Mesenchymal stem cell (in vitro differentiated cells and primary cell): ENCODE results near the gene LILRB5.
"Not testable (repeated sequence)": the region's sequence is repeated elsewhere in the genome, so short reads cannot be mapped to it uniquely, and the experiment has no call there.

ENCODE experiments used
- DNase-seq: peaks from one replicate; pipeline ENCODE4 v3.0.0-alpha.2; 2013
- H2AFZ ChIP-seq: one replicate; pipeline ENCODE4 v1.6.1; 2013; ENCODE audit warnings: low read depth, mild to moderate bottlenecking, control low read depth, inconsistent platforms, low read length, moderate library complexity
- H2AK5ac ChIP-seq: 2 replicates; pipeline ENCODE4 v1.6.1; 2013; ENCODE audit warnings: low read length, moderate library complexity, mild to moderate bottlenecking, inconsistent platforms; ENCODE audit not compliant: severe bottlenecking
- H2BK120ac ChIP-seq: one replicate; pipeline ENCODE4 v1.6.1; 2013; ENCODE audit warnings: low read depth, mild to moderate bottlenecking, inconsistent platforms, low read length, moderate library complexity
- H2BK12ac ChIP-seq, 2 experiments: one replicate each; pipeline ENCODE4 v1.6.1; 2013; ENCODE audit warnings: inconsistent platforms in 2 of 2, low read length in 2 of 2, mild to moderate bottlenecking in 2 of 2, moderate library complexity in 2 of 2, control low read depth in 1 of 2
- H2BK15ac ChIP-seq: one replicate; pipeline ENCODE4 v1.6.1; 2013; ENCODE audit warnings: mild to moderate bottlenecking, low read depth, inconsistent platforms; ENCODE audit not compliant: poor library complexity, severe bottlenecking
- H2BK5ac ChIP-seq: 2 replicates; pipeline ENCODE4 v1.6.1; 2013; ENCODE audit warnings: low read depth, mild to moderate bottlenecking, low read length, control low read depth, inconsistent platforms; ENCODE audit not compliant: poor library complexity, severe bottlenecking
- H3K14ac ChIP-seq, 2 experiments: one replicate each; pipeline ENCODE4 v1.6.1; 2013; ENCODE audit warnings: inconsistent platforms in 2 of 2, low read length in 2 of 2, control low read depth in 1 of 2, mild to moderate bottlenecking in 1 of 2, moderate library complexity in 1 of 2
- H3K18ac ChIP-seq, 2 experiments: one replicate each; pipeline ENCODE4 v1.6.1; 2013; ENCODE audit warnings: inconsistent platforms in 2 of 2, low read length in 2 of 2, control low read depth in 1 of 2, low read depth in 1 of 2, mild to moderate bottlenecking in 1 of 2
- H3K23ac ChIP-seq, 2 experiments: one replicate each; pipeline ENCODE4 v1.6.1; 2013; ENCODE audit warnings: inconsistent platforms in 2 of 2, low read length in 2 of 2, mild to moderate bottlenecking in 2 of 2, moderate library complexity in 2 of 2, control low read depth in 1 of 2
- H3K27ac ChIP-seq: 2 replicates; pipeline ENCODE4 v1.5.1; 2013; ENCODE audit warnings: mild to moderate bottlenecking, moderate library complexity, low read length, control low read depth, inconsistent platforms; ENCODE audit not compliant: poor library complexity, severe bottlenecking
- H3K27me3 ChIP-seq, 2 experiments: 2 replicates each; pipeline versions ENCODE4 v1.6.1 to v1.7.0; 2013; ENCODE audit warnings: low read length in 2 of 2, mild to moderate bottlenecking in 2 of 2, moderate library complexity in 2 of 2, control low read depth in 1 of 2, inconsistent platforms in 1 of 2; ENCODE audit not compliant: control insufficient read depth in 1 of 2, insufficient read depth in 1 of 2
- H3K36me3 ChIP-seq, 2 experiments: 2 replicates each; pipeline versions ENCODE4 v1.6.1 to v1.7.0; 2013; ENCODE audit warnings: low read length in 2 of 2, control low read depth in 1 of 2, inconsistent platforms in 1 of 2, low read depth in 1 of 2, mild to moderate bottlenecking in 1 of 2; ENCODE audit not compliant: insufficient read depth in 2 of 2, control insufficient read depth in 1 of 2
- H3K4ac ChIP-seq, 2 experiments: one replicate each; pipeline ENCODE4 v1.6.1; 2013; ENCODE audit warnings: inconsistent platforms in 2 of 2, low read length in 2 of 2, mild to moderate bottlenecking in 2 of 2, moderate library complexity in 2 of 2, control low read depth in 1 of 2, low read depth in 1 of 2
- H3K4me1 ChIP-seq: 2 replicates; pipeline ENCODE4 v1.6.1; 2013; ENCODE audit warnings: low read depth, low read length, control low read depth; ENCODE audit not compliant: control insufficient read depth, insufficient read depth
- H3K4me2 ChIP-seq: 2 replicates; pipeline ENCODE4 v1.6.1; 2013; ENCODE audit warnings: low read length, mild to moderate bottlenecking, inconsistent platforms; ENCODE audit not compliant: poor library complexity, severe bottlenecking
- H3K4me3 ChIP-seq, 2 experiments: 2 replicates each; pipeline versions ENCODE4 v1.5.1 to v1.7.0; 2013; ENCODE audit warnings: low read length in 2 of 2, mild to moderate bottlenecking in 2 of 2, control low read depth in 1 of 2, low read depth in 1 of 2; ENCODE audit not compliant: insufficient read depth in 1 of 2
- H3K79me1 ChIP-seq: replicated peaks from 2 replicates; pipeline ENCODE4 v1.6.1; 2013; ENCODE audit warnings: mild to moderate bottlenecking, control low read depth, low read length, inconsistent platforms; ENCODE audit not compliant: poor library complexity, severe bottlenecking
- H3K9ac ChIP-seq: 2 replicates; pipeline ENCODE4 v1.7.0; 2013; ENCODE audit warnings: mild to moderate bottlenecking, low read length, moderate library complexity
- H3K9me3 ChIP-seq: 2 replicates; pipeline ENCODE4 v1.7.0; 2013; ENCODE audit warnings: mild to moderate bottlenecking, low read length; ENCODE audit not compliant: control insufficient read depth
- H4K8ac ChIP-seq: one replicate; pipeline ENCODE4 v1.6.1; 2013; ENCODE audit warnings: inconsistent platforms, mild to moderate bottlenecking, low read length, moderate library complexity
- H4K91ac ChIP-seq: one replicate; pipeline ENCODE4 v1.6.1; 2013; ENCODE audit warnings: mild to moderate bottlenecking, low read length, inconsistent platforms
- WGBS: methylation state at CpG from one replicate; pipeline ENCODE4 v1.1.7; 2013; ENCODE audit warnings: mixed read lengths; 5-methylcytosine and 5-hydroxymethylcytosine counted together

Gene LILRB5

GRCh38 chr19:54277111-54277615, 20.1 kb upstream of the LILRB5 start:
- not testable (repeated sequence) for H3K36me3 ChIP-seq, H2AFZ ChIP-seq, H3K4me3 ChIP-seq, H4K91ac ChIP-seq, DNase-seq, H4K8ac ChIP-seq, H3K79me1 ChIP-seq, H2BK5ac ChIP-seq, H2BK120ac ChIP-seq, H3K9ac ChIP-seq, H2AK5ac ChIP-seq, H3K9me3 ChIP-seq, H3K18ac ChIP-seq, H3K4ac ChIP-seq, H3K23ac ChIP-seq, H3K14ac ChIP-seq, H2BK12ac ChIP-seq, H3K27ac ChIP-seq, H3K4me2 ChIP-seq, H2BK15ac ChIP-seq, H3K4me1 ChIP-seq
- peaks cover 0 to 28% of the 10 kb centered on the region in 2 experiments for H3K27me3 ChIP-seq
- 77% methylated on average over 11 of the region's 15 CpGs for WGBS

DNA sequence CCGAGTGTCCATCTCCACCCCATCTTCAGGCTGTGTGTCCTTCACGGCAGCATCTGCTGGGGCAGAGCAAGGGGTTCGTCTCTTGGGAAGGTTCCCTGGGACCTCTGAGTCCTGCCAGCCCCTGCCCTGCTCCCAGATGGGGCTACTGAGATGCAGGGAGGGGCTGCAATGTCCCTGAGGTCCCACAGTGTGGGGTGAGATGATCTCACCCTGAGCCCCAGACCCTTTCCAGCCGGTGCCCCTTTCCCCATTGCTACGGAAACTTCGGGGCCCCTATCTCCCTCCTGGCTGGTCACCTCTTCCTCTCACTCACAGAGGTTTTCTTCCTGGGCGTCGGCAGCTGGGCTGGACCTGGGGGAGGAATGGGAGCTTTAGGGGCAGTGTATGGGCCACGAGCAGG, 18.9 kb upstream of the LILRB5 start:
- Histone ChIP-seq H4K91ac (no peak overlapping the region), H2BK120ac (no peak overlapping the region), H3K18ac (no peak overlapping the region), H2BK15ac (no peak overlapping the region), H2BK12ac (no peak overlapping the region), H3K4me2 (no peak overlapping the region), H3K36me3 (no peaks in the 10 kb centered on the region), H2AK5ac (no peak overlapping the region), H3K4ac (no peak overlapping the region), H3K4me1 (no peaks in the 10 kb centered on the region), H2AFZ (no peak overlapping the region), H4K8ac (no peak overlapping the region), H3K9me3 (no peaks in the 10 kb centered on the region), H3K27me3 (peaks cover 0 to 27% of the 10 kb centered on the region in 2 experiments), H2BK5ac (no peak overlapping the region), H3K23ac (no peak overlapping the region), H3K27ac (no peak overlapping the region), H3K9ac (no peak overlapping the region), H3K14ac (no peak overlapping the region), H3K4me3 (no peak overlapping the region), H3K79me1 (no peaks in the 10 kb centered on the region)
- 49% methylated on average over 3 of the region's 9 CpGs for WGBS
- no peak for DNase-seq

DNA sequence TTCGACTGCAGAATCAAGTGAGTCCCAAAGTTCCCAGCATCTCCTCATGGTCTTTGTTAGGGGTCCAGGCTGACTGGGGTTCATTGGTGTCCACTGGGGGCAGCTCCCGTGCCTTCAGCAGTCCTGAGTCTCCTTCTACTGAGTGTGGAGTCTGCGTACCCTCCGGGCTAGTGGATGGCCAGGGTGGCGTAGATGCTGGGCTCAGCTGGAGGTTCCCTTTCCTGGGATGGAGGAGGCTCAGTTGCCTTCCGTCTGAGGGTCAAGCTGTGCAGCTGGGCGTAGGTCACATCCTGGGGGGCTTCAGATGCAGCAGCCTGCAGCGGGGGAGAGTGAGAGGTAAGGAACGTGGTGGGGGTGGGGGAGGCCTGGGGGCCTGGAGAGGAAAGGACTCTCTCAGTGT, 17.4 kb upstream of the LILRB5 start:
- not testable (repeated sequence) for H2BK12ac ChIP-seq, H3K9ac ChIP-seq
- 65% methylated on average over 8 of the region's 9 CpGs for WGBS

GRCh38 chr19:54273821-54274220, 16.7 kb upstream of the LILRB5 start:
- peaks cover 0 to 17% of the 10 kb centered on the region in 2 experiments for H3K27me3 ChIP-seq
- no peak overlapping the region for H4K91ac ChIP-seq
- no peak overlapping the region for H2AK5ac ChIP-seq
- H3K79me1 ChIP-seq = no peaks in the 10 kb centered on the region
- H2BK12ac ChIP-seq = no peak overlapping the region
- H3K18ac ChIP-seq = no peak overlapping the region
- no peaks in the 10 kb centered on the region for H3K36me3 ChIP-seq
- H3K4me1 ChIP-seq = no peaks in the 10 kb centered on the region
- no peak overlapping the region for H4K8ac ChIP-seq
- H3K9ac ChIP-seq = no peak overlapping the region
- H2AFZ ChIP-seq = no peak overlapping the region
- no peak overlapping the region for H2BK120ac ChIP-seq
- no peak overlapping the region for H3K4ac ChIP-seq
- no peak overlapping the region for H3K14ac ChIP-seq
- H3K4me3 ChIP-seq = no peak overlapping the region
- no peak for DNase-seq
- no peaks in the 10 kb centered on the region for H3K9me3 ChIP-seq
- no peak overlapping the region for H3K27ac ChIP-seq
- no peak overlapping the region for H2BK5ac ChIP-seq
- H2BK15ac ChIP-seq = no peak overlapping the region
- H3K23ac ChIP-seq = no peak overlapping the region
- H3K4me2 ChIP-seq = no peak overlapping the region
- 77% methylated on average over 2 of the region's 3 CpGs for WGBS

More for the DNA sequence above, 17.4 kb upstream of the LILRB5 start:
- not testable (repeated sequence) for H2BK120ac ChIP-seq, H4K91ac ChIP-seq, H3K4me1 ChIP-seq, H3K23ac ChIP-seq, H3K79me1 ChIP-seq, H2AFZ ChIP-seq, DNase-seq, H3K18ac ChIP-seq, H2BK5ac ChIP-seq, H3K4me3 ChIP-seq, H2AK5ac ChIP-seq, H3K36me3 ChIP-seq, H3K9me3 ChIP-seq, H4K8ac ChIP-seq, H3K27ac ChIP-seq, H3K4me2 ChIP-seq, H3K4ac ChIP-seq, H2BK15ac ChIP-seq, H3K14ac ChIP-seq
- peaks cover 0 to 18% of the 10 kb centered on the region in 2 experiments for H3K27me3 ChIP-seq
